Skeletal muscle tissue (tissue), 4 donors: Measurements from ENCODE around the gene HOXA13. TPM values are rescaled to one million over a fixed set of nuclear protein-coding genes. Genes with fewer than 3 reads are reported as not detected.

Source experiments
- H3K27ac ChIP-seq: one replicate; pipeline ENCODE4 v1.7.0; 2013; ENCODE audit warnings: mild to moderate bottlenecking, low read depth, low read length, inconsistent platforms
- H3K27me3 ChIP-seq, 3 donors: one replicate each; pipeline ENCODE4 v1.7.0; 2013; ENCODE audit warnings: low read length in 3 of 3; ENCODE audit not compliant: control insufficient read depth in 3 of 3, insufficient read depth in 3 of 3
- H3K36me3 ChIP-seq, 3 donors: one replicate each; pipeline ENCODE4 v1.7.0; 2013; ENCODE audit warnings: low read length in 3 of 3; ENCODE audit not compliant: control insufficient read depth in 3 of 3, insufficient read depth in 3 of 3
- H3K4me1 ChIP-seq, 3 donors: one replicate each; pipeline ENCODE4 v1.7.0; 2013; ENCODE audit warnings: low read length in 3 of 3, mild to moderate bottlenecking in 3 of 3; ENCODE audit not compliant: control insufficient read depth in 3 of 3, insufficient read depth in 3 of 3
- H3K4me3 ChIP-seq, 3 donors: one replicate each; pipeline ENCODE4 v1.7.0; 2013; ENCODE audit warnings: low read length in 3 of 3
- H3K9ac ChIP-seq, 3 donors: one replicate each; pipeline ENCODE4 v1.7.0; 2013; ENCODE audit warnings: low read length in 3 of 3, mild to moderate bottlenecking in 3 of 3, moderate library complexity in 2 of 3, low read depth in 1 of 3
- H3K9me3 ChIP-seq, 3 donors: one replicate each; pipeline ENCODE4 v1.7.0; 2013; ENCODE audit warnings: low read length in 3 of 3; ENCODE audit not compliant: control insufficient read depth in 3 of 3
- total RNA-seq: library from RNA; depleted of rRNA; stranded (reverse); fragments of >200 nt; gene quantifications from one replicate; pipeline ENCODE4 v1.2.3, GENCODE V29; 2014
- donor health status: Osteomylitis.

The HOXA13 gene
- total RNA-seq, 1 donor from 2014 or later = 0.52 TPM

- Histone ChIP-seq H3K4me1 (peaks cover 18 to 26% (median 26%) of the 10 kb centered on the region in 3 donors), H3K27ac (no peak overlapping the region), H3K9me3 (no peaks in the 10 kb centered on the region), H3K27me3 (no peaks in the 10 kb centered on the region), H3K4me3 (no peak overlapping the region), H3K9ac (no peak overlapping the region), H3K36me3 (peaks cover 0 to 2% (median 0%) of the 10 kb centered on the region in 3 donors)
Observed at GRCh38 chr7:27157702-27158431, 42.0 kb downstream of the HOXA13 start.

- Histone ChIP-seq H3K9me3 (no peaks in the 10 kb centered on the region), H3K36me3 (peaks cover 0 to 2% (median 0%) of the 10 kb centered on the region in 3 donors), H3K27me3 (peaks cover 0 to 5% (median 0%) of the 10 kb centered on the region in 3 donors), H3K27ac (peak overlapping the region; percentile 88), H3K9ac (peak overlapping the region; percentile 44 to 93 (median 81)), H3K4me1 (peaks cover 20 to 33% (median 33%) of the 10 kb centered on the region in 3 donors), H3K4me3 (peak overlapping the region; percentile 75 to 89 (median 87))
Observed at GRCh38 chr7:27156916-27157701, 42.8 kb downstream of the HOXA13 start.

GRCh38 chr7:27156508-27156898 lies 43.4 kb downstream of the HOXA13 start, which contains the start of gene HOXA7:
TSS of gene HOXA7 (minus strand) at chr7:27156675. CDS start at chr7:27156545, 130 bp downstream.
- peak within 1 kb of the TSS; percentile 81 to 93 (median 89) for H3K9ac ChIP-seq
- peaks cover 0 to 2% (median 0%) of the 10 kb centered on the region in 3 donors for H3K36me3 ChIP-seq
- peaks cover 0 to 8% (median 0%) of the 10 kb centered on the region in 3 donors for H3K27me3 ChIP-seq
- H3K27ac ChIP-seq = peak within 1 kb of the TSS; percentile 88
- peaks cover 27 to 39% (median 39%) of the 10 kb centered on the region in 3 donors for H3K4me1 ChIP-seq
- H3K4me3 ChIP-seq = peak within 1 kb of the TSS; percentile 75 to 89 (median 87)
- H3K9me3 ChIP-seq = no peaks in the 10 kb centered on the region

GRCh38 chr7:27155816-27156507 lies 43.9 kb downstream of the HOXA13 start:
- peak overlapping the region; percentile 88 for H3K27ac ChIP-seq
- H3K36me3 ChIP-seq = peaks cover 0 to 2% (median 0%) of the 10 kb centered on the region in 3 donors
- H3K27me3 ChIP-seq = peaks cover 0 to 8% (median 0%) of the 10 kb centered on the region in 3 donors
- peak overlapping the region; percentile 75 to 89 (median 87) for H3K4me3 ChIP-seq
- H3K9me3 ChIP-seq = no peaks in the 10 kb centered on the region
- H3K9ac ChIP-seq = peak overlapping the region; percentile 81 to 93 (median 89)
- peaks cover 27 to 42% (median 41%) of the 10 kb centered on the region in 3 donors for H3K4me1 ChIP-seq

- Histone ChIP-seq H3K4me1 (peaks cover 32 to 44% (median 40%) of the 10 kb centered on the region in 3 donors), H3K36me3 (peaks cover 0 to 2% (median 0%) of the 10 kb centered on the region in 3 donors)
Observed at GRCh38 chr7:27154901-27155815, 44.7 kb downstream of the HOXA13 start.

GRCh38 chr7:27154369-27154768 lies 45.5 kb downstream of the HOXA13 start:
- H3K9ac ChIP-seq = no peak overlapping the region
- peaks cover 0 to 2% (median 0%) of the 10 kb centered on the region in 3 donors for H3K36me3 ChIP-seq
- no peak overlapping the region for H3K4me3 ChIP-seq
- H3K4me1 ChIP-seq = peaks cover 40 to 46% (median 40%) of the 10 kb centered on the region in 3 donors
- H3K27ac ChIP-seq = no peak overlapping the region
- peaks cover 0 to 8% (median 0%) of the 10 kb centered on the region in 3 donors for H3K27me3 ChIP-seq
- H3K9me3 ChIP-seq = no peaks in the 10 kb centered on the region

More at GRCh38 chr7:27154901-27155815, 44.7 kb downstream of the HOXA13 start:
- H3K27me3 ChIP-seq = peaks cover 0 to 8% (median 0%) of the 10 kb centered on the region in 3 donors
- H3K4me3 ChIP-seq = peak overlapping the region; percentile 75 to 89 (median 87)
- H3K9me3 ChIP-seq = no peaks in the 10 kb centered on the region
- H3K27ac ChIP-seq = peak overlapping the region; percentile 88
- H3K9ac ChIP-seq = peak overlapping the region; percentile 81 to 93 (median 89)

GRCh38 chr7:27153526-27153925 lies 46.4 kb downstream of the HOXA13 start:
- H3K4me1 ChIP-seq = peaks cover 48 to 55% (median 49%) of the 10 kb centered on the region in 3 donors
- H3K9me3 ChIP-seq = no peaks in the 10 kb centered on the region
- peaks cover 0 to 8% (median 0%) of the 10 kb centered on the region in 3 donors for H3K27me3 ChIP-seq
- H3K36me3 ChIP-seq = peaks cover 0 to 2% (median 0%) of the 10 kb centered on the region in 3 donors
- H3K9ac ChIP-seq = no peak overlapping the region
- H3K4me3 ChIP-seq = no peak overlapping the region
- H3K27ac ChIP-seq = no peak overlapping the region

GRCh38 chr7:27152816-27153442 lies 47.0 kb downstream of the HOXA13 start:
- Histone ChIP-seq H3K36me3 (peaks cover 0 to 2% (median 0%) of the 10 kb centered on the region in 3 donors), H3K27ac (peak overlapping the region; percentile 78), H3K4me3 (peak overlapping the region; percentile 89 to 98 (median 94)), H3K27me3 (peaks cover 0 to 8% (median 0%) of the 10 kb centered on the region in 3 donors), H3K4me1 (peaks cover 54 to 61% (median 54%) of the 10 kb centered on the region in 3 donors), H3K9me3 (no peaks in the 10 kb centered on the region), H3K9ac (peak overlapping the region; percentile 91 to 96 (median 93))
